WERI-Rb-1 (cell line): ENCODE results near the gene CLCNKA.
"Not testable (repeated sequence)": the region's sequence is repeated elsewhere in the genome, so short reads cannot be mapped to it uniquely, and the experiment has no call there.

Experiments
- DNase-seq: peaks from one replicate; pipeline ENCODE4 v3.0.0-alpha.2; 2020
- H3K27ac ChIP-seq: fragments of 250-450 bp; sonication (Bioruptor Pico); 2 replicates; pipeline ENCODE4 v1.5.1; 2020; ENCODE audit warnings: mild to moderate bottlenecking, moderate library complexity
- H3K27me3 ChIP-seq: fragments of 250-450 bp; sonication (Bioruptor Pico); 2 replicates; pipeline ENCODE4 v1.5.1; 2021; ENCODE audit warnings: mild to moderate bottlenecking, low read depth, moderate library complexity; ENCODE audit not compliant: insufficient read depth, severe bottlenecking
- H3K36me3 ChIP-seq: fragments of 250-450 bp; sonication (Bioruptor Pico); 2 replicates; pipeline ENCODE4 v1.5.1; 2020; ENCODE audit warnings: mild to moderate bottlenecking, moderate library complexity
- H3K4me3 ChIP-seq: 2 replicates; pipeline ENCODE4 v1.5.1; 2011; ENCODE audit warnings: low read depth, mild to moderate bottlenecking, control low read depth, low read length
- H3K9me3 ChIP-seq: fragments of 250-450 bp; sonication (Bioruptor Pico); 2 replicates; pipeline ENCODE4 v1.5.1; 2021; ENCODE audit warnings: mild to moderate bottlenecking, moderate library complexity; ENCODE audit not compliant: severe bottlenecking
- CTCF ChIP-seq: IDR thresholded peaks from 2 replicates; pipeline ENCODE4 v1.5.1; 2011; ENCODE audit warnings: low read depth, mild to moderate bottlenecking, control low read depth, inconsistent platforms, low read length

Gene CLCNKA

DNA sequence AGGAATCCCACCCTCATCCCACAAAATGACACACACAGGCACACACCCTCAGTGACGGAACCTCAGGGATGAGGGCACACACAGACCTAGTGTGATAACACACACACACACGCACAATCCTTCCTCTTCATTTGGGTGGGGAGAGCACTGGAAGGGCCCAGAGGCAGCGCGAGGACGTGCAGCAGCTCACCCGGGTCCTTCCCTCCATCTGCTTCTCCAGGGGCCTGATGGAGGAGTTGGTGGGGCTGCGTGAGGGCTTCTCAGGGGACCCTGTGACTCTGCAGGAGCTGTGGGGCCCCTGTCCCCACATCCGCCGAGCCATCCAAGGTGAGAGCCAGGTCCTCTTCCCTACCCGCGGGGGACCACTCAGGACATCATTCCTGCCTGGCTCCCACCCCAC is 557 bp downstream of the CLCNKA start:
- H3K36me3 ChIP-seq: no peaks in the 10 kb centered on the region

DNA sequence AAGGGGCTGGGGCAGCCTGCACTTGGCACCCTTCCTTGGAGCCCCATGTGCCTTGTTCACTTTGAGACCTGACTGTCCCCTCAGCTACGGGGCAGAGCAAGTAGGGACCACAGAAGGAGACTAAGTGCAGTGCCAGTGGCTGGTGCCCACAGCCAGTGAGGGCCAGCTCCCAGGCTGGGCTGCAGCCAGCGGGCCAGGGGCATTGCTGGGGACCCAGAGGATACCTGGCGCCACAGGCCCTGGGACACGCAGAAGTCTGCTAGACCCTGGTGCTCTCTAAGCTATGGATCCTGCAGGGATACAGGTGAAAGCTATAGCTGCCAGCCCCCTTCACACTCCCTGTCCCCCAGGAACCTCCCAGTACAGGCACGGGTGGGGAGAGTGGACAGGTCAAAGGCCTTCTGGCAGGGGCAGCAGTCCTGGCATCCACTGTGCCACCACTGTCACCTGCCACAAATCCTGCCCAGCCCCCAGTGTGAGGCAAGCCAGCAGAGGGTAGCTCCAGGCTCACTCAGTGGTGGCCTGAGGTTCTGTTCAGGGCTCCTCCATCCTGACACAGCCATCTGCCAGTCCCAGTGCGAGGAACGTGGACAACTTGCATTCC is 1.3 kb downstream of the CLCNKA start:
- no peak for DNase-seq
- Histone ChIP-seq H3K27ac (no peak overlapping the region), H3K27me3 (no peaks in the 10 kb centered on the region), H3K9me3 (no peaks in the 10 kb centered on the region), H3K4me3 (no peak overlapping the region), H3K36me3 (no peaks in the 10 kb centered on the region)
- no peak for TF ChIP-seq CTCF

More for the DNA sequence above, 557 bp downstream of the CLCNKA start:
- Histone ChIP-seq H3K27ac (no peak overlapping the region), H3K9me3 (no peaks in the 10 kb centered on the region), H3K4me3 (no peak overlapping the region), H3K27me3 (no peaks in the 10 kb centered on the region)
- no peak for TF ChIP-seq CTCF
- DNase-seq: no peak

GRCh38 chr1:16026302-16026701 is 4.5 kb downstream of the CLCNKA start:
- not testable (repeated sequence) for H3K27ac ChIP-seq, H3K4me3 ChIP-seq, DNase-seq, H3K9me3 ChIP-seq, H3K27me3 ChIP-seq, H3K36me3 ChIP-seq

DNA sequence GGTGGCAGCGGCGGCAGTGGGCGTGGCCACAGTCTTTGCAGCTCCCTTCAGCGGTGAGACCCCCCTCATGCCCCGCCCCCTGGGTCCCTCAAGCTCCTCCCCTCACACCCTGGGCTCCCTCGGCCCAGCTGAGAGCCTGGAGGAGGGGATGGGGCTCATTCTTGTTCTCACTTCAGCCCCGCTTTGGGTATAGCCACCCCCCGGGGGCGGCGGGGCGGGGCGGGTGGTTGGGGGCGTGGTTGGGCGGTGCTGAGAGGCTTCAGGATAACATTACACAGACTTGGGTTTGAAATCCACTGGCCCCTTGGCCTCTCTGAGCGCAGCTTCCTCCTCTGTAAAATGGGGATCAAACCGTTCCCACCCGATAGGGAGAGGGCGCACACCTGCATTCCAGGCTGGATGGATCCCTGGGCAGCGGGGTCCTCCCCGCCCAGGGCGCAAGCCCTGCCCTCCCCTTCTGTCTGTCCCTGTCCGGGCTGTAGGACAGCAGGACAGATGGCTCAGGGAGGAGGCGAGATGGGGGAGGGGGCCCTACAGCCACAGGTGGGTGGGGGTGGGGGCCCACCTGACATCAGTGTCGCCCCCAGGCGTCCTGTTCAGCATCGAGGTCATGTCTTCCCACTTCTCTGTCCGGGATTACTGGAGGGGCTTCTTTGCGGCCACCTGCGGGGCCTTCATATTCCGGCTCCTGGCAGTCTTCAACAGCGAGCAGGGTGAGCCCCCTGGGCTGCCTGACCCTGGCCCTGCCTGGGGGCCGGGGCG is 5.1 kb downstream of the CLCNKA start:
- DNase-seq: no peak
- no peak overlapping the region for H3K4me3 ChIP-seq
- H3K27ac ChIP-seq: no peak overlapping the region
- H3K27me3 ChIP-seq: no peaks in the 10 kb centered on the region
- no peak for TF ChIP-seq CTCF
- no peaks in the 10 kb centered on the region for H3K36me3 ChIP-seq
- H3K9me3 ChIP-seq: no peaks in the 10 kb centered on the region

DNA sequence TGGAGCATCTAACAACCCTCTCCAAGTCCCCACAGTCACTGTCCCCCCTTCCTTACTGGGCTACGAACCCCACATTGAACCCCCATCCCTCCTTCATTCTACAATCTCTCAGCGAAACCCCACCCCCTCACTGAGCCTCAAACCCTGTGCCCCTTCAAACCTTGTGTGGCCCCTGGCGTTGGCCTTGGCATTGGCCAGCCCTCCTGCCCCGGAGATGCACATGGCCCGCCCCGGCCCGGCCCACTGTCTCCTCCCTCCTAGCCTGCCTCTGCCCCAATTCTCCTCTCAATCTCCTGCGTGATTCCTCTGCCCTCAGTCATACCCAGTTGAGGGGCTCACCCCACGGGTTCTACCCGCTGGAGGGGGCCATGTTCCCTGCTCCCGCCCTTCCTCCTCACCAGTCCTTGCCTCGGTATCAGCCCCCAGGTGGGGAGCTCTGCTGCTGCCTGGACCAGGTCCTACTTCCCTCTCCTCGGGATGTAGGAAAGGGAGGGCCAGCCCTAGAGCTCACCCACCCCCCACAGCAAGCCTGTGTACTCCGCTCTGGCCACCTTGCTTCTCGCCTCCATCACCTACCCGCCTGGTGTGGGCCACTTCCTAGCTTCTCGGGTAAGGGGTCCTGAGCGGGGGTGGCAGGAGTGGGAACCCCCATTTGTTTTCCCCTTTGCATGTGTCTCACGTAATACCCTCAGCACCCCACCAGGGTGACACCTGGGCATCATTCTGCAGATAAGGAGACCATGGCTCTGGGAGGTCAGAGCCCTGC is 6.6 kb downstream of the CLCNKA start:
- no peak overlapping the region for H3K4me3 ChIP-seq
- H3K27me3 ChIP-seq: no peaks in the 10 kb centered on the region
- H3K36me3 ChIP-seq: no peaks in the 10 kb centered on the region
- H3K9me3 ChIP-seq: no peaks in the 10 kb centered on the region
- no peak overlapping the region for H3K27ac ChIP-seq
- no peak for DNase-seq
- no peak for TF ChIP-seq CTCF

DNA sequence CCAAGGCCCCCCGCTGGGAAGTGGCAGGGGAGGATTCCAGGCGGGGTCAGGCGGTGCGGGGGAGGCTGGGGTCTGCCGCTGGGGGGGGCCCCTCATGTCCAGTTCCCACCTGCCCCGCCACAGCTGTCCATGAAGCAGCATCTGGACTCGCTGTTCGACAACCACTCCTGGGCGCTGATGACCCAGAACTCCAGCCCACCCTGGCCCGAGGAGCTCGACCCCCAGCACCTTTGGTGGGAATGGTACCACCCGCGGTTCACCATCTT is 7.1 kb downstream of the CLCNKA start:
- not testable (repeated sequence) for H3K4me3 ChIP-seq, H3K9me3 ChIP-seq, H3K27ac ChIP-seq, H3K27me3 ChIP-seq, H3K36me3 ChIP-seq, DNase-seq
